Measurements from ENCODE around the gene SARS2.

- no peak for TF ChIP-seq CTCF (IDR thresholded peaks at IDR 0.05)
- TF ChIP-seq POLR2A (IDR thresholded peaks at IDR 0.05) = no peak
Observed at GRCh38 chr19:38951187-38951586, 20.6 kb upstream of the SARS2 start.

All from vagina (tissue), 2 donors.